Adrenal gland (tissue), 12 donors: Measurements from ENCODE around the gene BCL2A1. TPM values are rescaled to one million over a fixed set of nuclear protein-coding genes. Genes with fewer than 3 reads are reported as not detected.

ENCODE experiments used
- DNase-seq, 7 donors: peaks; one replicate each; pipeline ENCODE4 v3.0.0-alpha.2; 2019 to 2020
- H3K27ac ChIP-seq, 5 donors: fragments of 200-600 bp; sonication (generic) in 4 of 5; 1 replicate in 3 of 5; 2 replicates in 2 of 5; pipeline versions ENCODE4 v1.5.1 to v1.8.0; 2016 to 2020; ENCODE audit warnings: mild to moderate bottlenecking in 1 of 5
- H3K27me3 ChIP-seq: fragments of 200-600 bp; 2 replicates; pipeline ENCODE4 v1.8.0; 2021
- H3K36me3 ChIP-seq, 2 donors: fragments of 200-600 bp; replicated peaks in 1 of 2; 1 replicate in 1 of 2; 2 replicates in 1 of 2; pipeline versions ENCODE4 v1.5.1 to v1.8.0; 2018 to 2022
- H3K4me1 ChIP-seq, 2 donors: fragments of 200-600 bp; replicated peaks in 1 of 2; 1 replicate in 1 of 2; 2 replicates in 1 of 2; pipeline versions ENCODE4 v1.5.1 to v1.8.0; 2018 to 2021
- H3K4me3 ChIP-seq, 4 donors: fragments of 200-600 bp; sonication (generic) in 3 of 4; one replicate each; pipeline ENCODE4 v1.5.1; 2016 to 2018
- H3K9me3 ChIP-seq, 3 donors: fragments of 200-600 bp; sonication (generic) in 1 of 3; replicated peaks in 1 of 3; 1 replicate in 2 of 3; 2 replicates in 1 of 3; pipeline versions ENCODE4 v1.5.1 to v1.8.0; 2016 to 2021
- CTCF ChIP-seq, 6 experiments: fragments of 450-650 bp in 4 of 6; fragments of 200-600 bp in 2 of 6; sonication (generic) in 1 of 6; IDR thresholded peaks; 1 replicate in 5 of 6; 2 replicates in 1 of 6; pipeline versions ENCODE4 v1.5.1 to v1.8.0; 2016 to 2021; ENCODE audit warnings: antibody characterized with exemption in 6 of 6, mild to moderate bottlenecking in 2 of 6, moderate library complexity in 1 of 6
- POLR2A ChIP-seq, 2 donors: fragments of 450-650 bp; IDR thresholded peaks; one replicate each; pipeline ENCODE4 v1.6.1; 2017; ENCODE audit warnings: antibody characterized with exemption in 2 of 2, mild to moderate bottlenecking in 2 of 2, moderate library complexity in 1 of 2
- WGBS, 4 donors: extraction: QIAGEN DNeasy Blood & Tissue Kit in 2 of 4; methylation state at CpG; one replicate each; pipeline versions ENCODE4 v1.1.5 to v1.1.7; 2013 to 2017; 5-methylcytosine and 5-hydroxymethylcytosine counted together
- intact Hi-C, 2 donors: fragments of 100-400 bp; cut with DNase I; formaldehyde crosslinking; loops; one replicate each; pipeline versions ENCODE4 v1.14.1 to v1.15.0; 2022 to 2023
- polyA plus RNA-seq, 3 donors: library from polyadenylated mRNA; stranded (reverse); fragments of 200-250 nt in 2 of 3; fragments of 350-450 nt in 1 of 3; fragmentation: Illumina TruSeq in 1 of 3; extraction: RNeasy Lipid Tissue Mini Kit (QIAGEN cat#74804) in 1 of 3; gene quantifications; one replicate each; pipeline ENCODE4 v1.2.3, GENCODE V29; 2013 to 2014
- total RNA-seq, 9 donors: library from RNA; depleted of rRNA in 4 of 9; stranded (reverse); fragments of >200 nt in 4 of 9; fragments of 120-200 nt in 1 of 9; fragmentation: NEBNext Ultra II Directional in 1 of 9; extraction: Animal tissue kit (Norgen Biotek cat#: 25700) in 1 of 9; gene quantifications; one replicate each; pipeline versions ENCODE4 v1.1.0 to v1.2.4, GENCODE V29; 2013 to 2023
- donor health status: healthy with polysubstance abuse.
- donor health status: Bipolar disorder and iron deficiency.
- donor health status: DM: yes; HTN: yes; CAD: no.
- donor health status: DM: no; HTN: no; CAD: no.
- donor health status: DM: no; HTN: no; CAD: no.
- donor health status: DM: yes; HTN: yes; CAD: no.

Gene BCL2A1
- total and polyA plus RNA-seq, 12 donors = 0.56 to 19.1 (median 1.4) TPM; not detected in 1

GRCh38 chr15:79988448-79989117, 17.6 kb upstream of the BCL2A1 start:
- Histone ChIP-seq H3K4me1 (no peaks in the 10 kb centered on the region), H3K36me3 (no peaks in the 10 kb centered on the region), H3K27ac (no peak overlapping the region), H3K4me3 (no peak overlapping the region), H3K27me3 (no peaks in the 10 kb centered on the region), H3K9me3 (no peaks in the 10 kb centered on the region)
- TF ChIP-seq POLR2A (IDR thresholded peaks at IDR 0.05) (no peak), CTCF (IDR thresholded peaks at IDR 0.05) (no peak)
- DNase-seq = peak in 1 of 7 donors; percentile 6
- WGBS, 4 donors = 79 to 93% (median 89%) methylated on average over 3 of the region's 3 CpGs
- intact Hi-C loops = no loop called here

GRCh38 chr15:79987969-79988368, 17.0 kb upstream of the BCL2A1 start:
- TF ChIP-seq CTCF (IDR thresholded peaks at IDR 0.05) (no peak), POLR2A (IDR thresholded peaks at IDR 0.05) (no peak)
- H3K4me3 ChIP-seq = no peak overlapping the region
- DNase-seq = no peak
- no peaks in the 10 kb centered on the region for H3K27me3 ChIP-seq
- no peaks in the 10 kb centered on the region for H3K36me3 ChIP-seq
- H3K4me1 ChIP-seq = no peaks in the 10 kb centered on the region
- H3K27ac ChIP-seq = no peak overlapping the region
- WGBS, 4 donors = 88 to 90% (median 89%) methylated on average over 3 of the region's 3 CpGs
- H3K9me3 ChIP-seq = no peaks in the 10 kb centered on the region
- intact Hi-C loops = no loop called here

- Histone ChIP-seq H3K27ac (no peak overlapping the region), H3K27me3 (no peaks in the 10 kb centered on the region), H3K36me3 (no peaks in the 10 kb centered on the region), H3K9me3 (no peaks in the 10 kb centered on the region), H3K4me1 (no peaks in the 10 kb centered on the region), H3K4me3 (no peak overlapping the region)
- WGBS, 4 donors = 77 to 83% (median 81%) methylated on average over 7 of the region's 7 CpGs
- intact Hi-C loops = no loop called here
- no peak for TF ChIP-seq POLR2A (IDR thresholded peaks at IDR 0.05)
- TF ChIP-seq CTCF (IDR thresholded peaks at IDR 0.05) = no peak
- DNase-seq = no peak
Measured at GRCh38 chr15:79987569-79987955, 16.6 kb upstream of the BCL2A1 start.

GRCh38 chr15:79981831-79982455, 10.9 kb upstream of the BCL2A1 start:
- no peaks in the 10 kb centered on the region for H3K27me3 ChIP-seq
- 55 to 75% (median 67%) methylated on average over 6 to 7 of the region's 7 CpGs for WGBS, 4 donors
- no peaks in the 10 kb centered on the region for H3K36me3 ChIP-seq
- no peak overlapping the region for H3K27ac ChIP-seq
- TF ChIP-seq POLR2A (IDR thresholded peaks at IDR 0.05) = no peak
- TF ChIP-seq CTCF (IDR thresholded peaks at IDR 0.05) = no peak
- DNase-seq = peak in 1 of 7 donors; percentile 47
- no peak overlapping the region for H3K4me3 ChIP-seq
- H3K4me1 ChIP-seq = no peaks in the 10 kb centered on the region
- intact Hi-C loops = no loop called here
- H3K9me3 ChIP-seq = no peaks in the 10 kb centered on the region
